GM12878 (cell line): Measurements from ENCODE around the gene SMIM28. TPM values are rescaled to one million over a fixed set of nuclear protein-coding genes. Genes with fewer than 3 reads are reported as not detected.
A peak's percentile ranks its signal among the peaks of the same experiment; 100 is the strongest.

ENCODE experiments used
- ASH2L ChIP-seq: fragments of 300-600, 200-600 bp; sonication (generic); IDR thresholded peaks from 2 replicates; pipeline ENCODE4 v1.6.1; 2017; ENCODE audit warnings: low read depth, mild to moderate bottlenecking, borderline replicate concordance
- CHD4 ChIP-seq: fragments of 200-600 bp; sonication (generic); IDR thresholded peaks from 2 replicates; pipeline ENCODE4 v1.6.1; 2016; ENCODE audit warnings: mild to moderate bottlenecking
- CUX1 ChIP-seq: IDR thresholded peaks from 2 replicates; pipeline ENCODE4 v1.6.1; 2012; ENCODE audit warnings: improper control_type of control experiment, low read depth, low read length; ENCODE audit not compliant: insufficient replicate concordance
- LARP7 ChIP-seq: fragments of 450-650 bp; IDR thresholded peaks from 2 replicates; pipeline ENCODE4 v1.6.1; 2017; ENCODE audit warnings: mild to moderate bottlenecking
- NFYB ChIP-seq: IDR thresholded peaks from 2 replicates; pipeline ENCODE4 v1.6.1; 2011; ENCODE audit warnings: low read depth, mild to moderate bottlenecking, low read length, improper control_type of control experiment, moderate library complexity; ENCODE audit not compliant: insufficient read depth
- NR2C2 ChIP-seq: IDR thresholded peaks from 2 replicates; pipeline ENCODE4 v1.6.1; 2011; ENCODE audit warnings: borderline replicate concordance, low read depth; ENCODE audit not compliant: control insufficient read depth, insufficient read length
- PML ChIP-seq: IDR thresholded peaks from 2 replicates; pipeline ENCODE4 v1.6.1; 2012; ENCODE audit warnings: low read length, inconsistent platforms
- REST ChIP-seq: IDR thresholded peaks from 2 replicates; pipeline ENCODE4 v1.6.1; 2012; ENCODE audit warnings: mild to moderate bottlenecking, low read depth, low read length
- RFX5 ChIP-seq: IDR thresholded peaks from 2 replicates; pipeline ENCODE4 v1.6.1; 2011; ENCODE audit warnings: low read depth, low read length, improper control_type of control experiment
- SMAD1 ChIP-seq: fragments of 450-650 bp; IDR thresholded peaks from 2 replicates; pipeline ENCODE4 v1.6.1; 2018; ENCODE audit warnings: mild to moderate bottlenecking, low read depth; ENCODE audit not compliant: partially characterized antibody
- USF1 ChIP-seq: IDR thresholded peaks from 2 replicates; pipeline ENCODE4 v1.6.1; 2011; ENCODE audit warnings: borderline replicate concordance, low read depth, mild to moderate bottlenecking, moderate library complexity, mixed read lengths, low read length; ENCODE audit not compliant: insufficient read depth; ENCODE audit errors: extremely low read length
- ZBTB4 ChIP-seq: fragments of 450-650 bp; formaldehyde crosslinking; IDR thresholded peaks from 2 replicates; pipeline ENCODE4 v1.4.0; 2022; ENCODE audit warnings: mild to moderate bottlenecking, moderate library complexity
- polyA plus RNA-seq, 11 experiments: library from polyadenylated mRNA; depleted of rRNA in 4 of 11; unstranded in 6 of 11; stranded (reverse) in 5 of 11; fragments of >200 nt; fragmentation: Nextera tagmentation in 4 of 11; fragmentation: Illumina TruSeq in 1 of 11; extraction: Ambion mirVana in 4 of 11; extraction: Trizol in 1 of 11; gene quantifications; 1 replicate in 1 of 11; 2 replicates in 10 of 11; pipeline versions ENCODE4 v1.2.1 to v1.2.3, GENCODE V29; 2011 to 2016; ENCODE audit warnings: inconsistent platforms in 2 of 11, missing spikeins in 2 of 11, low read depth in 1 of 11
- total RNA-seq, 4 experiments: library from RNA; depleted of rRNA in 3 of 4; stranded (reverse); fragments of >200 nt in 3 of 4; fragmentation: Illumina TruSeq in 1 of 4; extraction: Trizol in 1 of 4; gene quantifications; 2 replicates each; pipeline versions ENCODE4 v1.2.1 to v1.2.3, GENCODE V29; 2013 to 2021

The SMIM28 gene
- total and polyA plus RNA-seq, 10 of the 15 experiments (the other 5 are each of a cell fraction or from before 2014, with no cell fraction given) = not detected

- TF ChIP-seq ZBTB4 (no peak), LARP7 (peak; percentile 92), USF1 (no peak), PML (no peak), NFYB (no peak), ASH2L (no peak), CHD4 (no peak), CUX1 (no peak), RFX5 (no peak), NR2C2 (no peak), SMAD1 (no peak), REST (0 out of 2 replicates have a peak, but pooled peaks have one; percentile 31)
These were observed 26.3 kb downstream of the SMIM28 start, which contains the start of gene HEBP2 (continued) for GRCh38 chr6:138403801-138404665.
